Measurements from ENCODE around the gene FCF1. TPM values are rescaled to one million over a fixed set of nuclear protein-coding genes. Genes with fewer than 3 reads are reported as not detected.

Gene FCF1
- total and polyA plus RNA-seq, 2 experiments from 2014 or later = 12.3 to 43.6 TPM

GRCh38 chr14:74784634-74785033, 71.7 kb downstream of the FCF1 start:
- H3K9me2 ChIP-seq (replicated peaks; ENCODE audit: insufficient read depth) = no peaks in the 10 kb centered on the region
- no peak for DNase-seq (ENCODE audit: low spot score)
- no peaks in the 10 kb centered on the region for H3K4me1 ChIP-seq (ENCODE audit: insufficient read depth)
- no peaks in the 10 kb centered on the region for H3K27me3 ChIP-seq
- H3K79me2 ChIP-seq = peaks cover 48% of the 10 kb centered on the region
- no peaks in the 10 kb centered on the region for H3K9me3 ChIP-seq (ENCODE audit: low read depth)
- no peaks in the 10 kb centered on the region for H4K20me1 ChIP-seq (ENCODE audit: insufficient read depth, poor library complexity, severe bottlenecking)
- no peak overlapping the region for H3K4me3 ChIP-seq
- H3K36me3 ChIP-seq (replicated peaks; ENCODE audit: insufficient read depth, low read depth) = no peaks in the 10 kb centered on the region
- H2AFZ ChIP-seq = no peak overlapping the region
- no peak overlapping the region for H3K27ac ChIP-seq
- no peak overlapping the region for H3K4me2 ChIP-seq
- TF ChIP-seq EZH2phosphoT487 (IDR thresholded peaks at IDR 0.05; ENCODE audit: low read depth, severe bottlenecking, unreplicated experiment) = no peak
- TF ChIP-seq EZH2 (IDR thresholded peaks at IDR 0.05; ENCODE audit: borderline replicate concordance) = no peak
- TF ChIP-seq, protein P1, sequence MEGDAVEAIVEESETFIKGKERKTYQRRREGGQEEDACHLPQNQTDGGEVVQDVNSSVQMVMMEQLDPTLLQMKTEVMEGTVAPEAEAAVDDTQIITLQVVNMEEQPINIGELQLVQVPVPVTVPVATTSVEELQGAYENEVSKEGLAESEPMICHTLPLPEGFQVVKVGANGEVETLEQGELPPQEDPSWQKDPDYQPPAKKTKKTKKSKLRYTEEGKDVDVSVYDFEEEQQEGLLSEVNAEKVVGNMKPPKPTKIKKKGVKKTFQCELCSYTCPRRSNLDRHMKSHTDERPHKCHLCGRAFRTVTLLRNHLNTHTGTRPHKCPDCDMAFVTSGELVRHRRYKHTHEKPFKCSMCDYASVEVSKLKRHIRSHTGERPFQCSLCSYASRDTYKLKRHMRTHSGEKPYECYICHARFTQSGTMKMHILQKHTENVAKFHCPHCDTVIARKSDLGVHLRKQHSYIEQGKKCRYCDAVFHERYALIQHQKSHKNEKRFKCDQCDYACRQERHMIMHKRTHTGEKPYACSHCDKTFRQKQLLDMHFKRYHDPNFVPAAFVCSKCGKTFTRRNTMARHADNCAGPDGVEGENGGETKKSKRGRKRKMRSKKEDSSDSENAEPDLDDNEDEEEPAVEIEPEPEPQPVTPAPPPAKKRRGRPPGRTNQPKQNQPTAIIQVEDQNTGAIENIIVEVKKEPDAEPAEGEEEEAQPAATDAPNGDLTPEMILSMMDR (IDR thresholded peaks at IDR 0.05; ENCODE audit: poor library complexity) = no peak

GRCh38 chr14:74785056-74785613, 72.2 kb downstream of the FCF1 start:
- Histone ChIP-seq H3K4me3 (no peak overlapping the region), H4K20me1 (ENCODE audit: insufficient read depth, poor library complexity, severe bottlenecking) (no peaks in the 10 kb centered on the region), H3K36me3 (replicated peaks; ENCODE audit: insufficient read depth, low read depth) (no peaks in the 10 kb centered on the region), H3K4me1 (ENCODE audit: insufficient read depth) (no peaks in the 10 kb centered on the region), H3K9me2 (replicated peaks; ENCODE audit: insufficient read depth) (no peaks in the 10 kb centered on the region), H3K79me2 (peaks cover 53% of the 10 kb centered on the region), H3K4me2 (no peak overlapping the region), H3K27ac (no peak overlapping the region), H3K27me3 (no peaks in the 10 kb centered on the region), H3K9me3 (ENCODE audit: low read depth) (no peaks in the 10 kb centered on the region), H2AFZ (no peak overlapping the region)
- WGBS (ENCODE audit: low lambda C conversion rate, missing lambda C conversion rate) = 42% methylated on average over 1 of the region's 1 CpG
- no peak for DNase-seq (ENCODE audit: low spot score)
- TF ChIP-seq, protein P1 (IDR thresholded peaks at IDR 0.05; ENCODE audit: poor library complexity) = no peak
- TF ChIP-seq EZH2phosphoT487 (IDR thresholded peaks at IDR 0.05; ENCODE audit: low read depth, severe bottlenecking, unreplicated experiment) (no peak), EZH2 (IDR thresholded peaks at IDR 0.05; ENCODE audit: borderline replicate concordance) (no peak)

- no peak overlapping the region for H3K4me2 ChIP-seq
- TF ChIP-seq, protein P1 (IDR thresholded peaks at IDR 0.05; ENCODE audit: poor library complexity) = no peak
- TF ChIP-seq EZH2 (IDR thresholded peaks at IDR 0.05; ENCODE audit: borderline replicate concordance) = no peak
- TF ChIP-seq EZH2phosphoT487 (IDR thresholded peaks at IDR 0.05; ENCODE audit: low read depth, severe bottlenecking, unreplicated experiment) = no peak
- H3K79me2 ChIP-seq = peaks cover 67% of the 10 kb centered on the region
- no peaks in the 10 kb centered on the region for H3K9me2 ChIP-seq (replicated peaks; ENCODE audit: insufficient read depth)
- H3K4me3 ChIP-seq = no peak overlapping the region
- no peaks in the 10 kb centered on the region for H3K4me1 ChIP-seq (ENCODE audit: insufficient read depth)
- WGBS (ENCODE audit: low lambda C conversion rate, missing lambda C conversion rate) = 100% methylated on average over 2 of the region's 2 CpGs
- H3K9me3 ChIP-seq (ENCODE audit: low read depth) = no peaks in the 10 kb centered on the region
- H4K20me1 ChIP-seq (ENCODE audit: insufficient read depth, poor library complexity, severe bottlenecking) = no peaks in the 10 kb centered on the region
- H3K36me3 ChIP-seq (replicated peaks; ENCODE audit: insufficient read depth, low read depth) = no peaks in the 10 kb centered on the region
- no peaks in the 10 kb centered on the region for H3K27me3 ChIP-seq
- H2AFZ ChIP-seq = no peak overlapping the region
- DNase-seq (ENCODE audit: low spot score) = no peak
- H3K27ac ChIP-seq = no peak overlapping the region
These were observed 73.9 kb downstream of the FCF1 start for GRCh38 chr14:74786796-74787315.

Small RNA genes lying within 50 kb of the gene (small RNA-seq; reads per million reads assigned to genes)
- gene RF00409 = not detected

Other genes with a start within 250 kb of the FCF1 start
- 1,339 and 1,684 TPM in 2 replicates for gene NPC2, start 219.8 kb upstream of the FCF1 start, total RNA-seq
- 585 and 602 TPM in 2 replicates for gene NPC2, start 219.8 kb upstream of the FCF1 start, polyA plus RNA-seq
- 17.4 and 21.5 TPM in 2 replicates for gene ISCA2, start 219.4 kb upstream of the FCF1 start, total RNA-seq
- 80.2 and 80.3 TPM in 2 replicates for gene ISCA2, start 219.4 kb upstream of the FCF1 start, polyA plus RNA-seq
- gene LTBP2, start 100.9 kb upstream of the FCF1 start, total RNA-seq = 3.0 and 8.6 TPM in 2 replicates
- 6.7 and 7.6 TPM in 2 replicates for gene LTBP2, start 100.9 kb upstream of the FCF1 start, polyA plus RNA-seq
- gene AREL1, start 64 bp upstream of the FCF1 start, total RNA-seq = 31.7 and 41.3 TPM in 2 replicates
- gene AREL1, start 64 bp upstream of the FCF1 start, polyA plus RNA-seq = 11.4 and 13.9 TPM in 2 replicates
- gene YLPM1, start 50.2 kb downstream of the FCF1 start, total RNA-seq = 31.5 and 44.8 TPM in 2 replicates
- gene YLPM1, start 50.2 kb downstream of the FCF1 start, polyA plus RNA-seq = 20.2 and 21.2 TPM in 2 replicates
- gene PROX2, start 163.0 kb downstream of the FCF1 start, total RNA-seq = not detected in 2 replicates
- gene PROX2, start 163.0 kb downstream of the FCF1 start, polyA plus RNA-seq = 0.50 TPM in 1 of 2 replicates, not detected in the other
- 68.7 and 69.4 TPM in 2 replicates for gene DLST, start 168.8 kb downstream of the FCF1 start, total RNA-seq
- gene DLST, start 168.8 kb downstream of the FCF1 start, polyA plus RNA-seq = 5.6 and 10.8 TPM in 2 replicates
- 0.57 and 1.2 TPM in 2 replicates for gene RPS6KL1, start 210.1 kb downstream of the FCF1 start, total RNA-seq
- gene RPS6KL1, start 210.1 kb downstream of the FCF1 start, polyA plus RNA-seq = 0.18 and 1.5 TPM in 2 replicates
- 25.0 and 25.2 TPM in 2 replicates for gene PGF, start 242.5 kb downstream of the FCF1 start, total RNA-seq
- 31.0 and 33.0 TPM in 2 replicates for gene PGF, start 242.5 kb downstream of the FCF1 start, polyA plus RNA-seq